Keratinocyte (primary cell): ENCODE measurements around the gene ALDOB.

ENCODE experiments used
- CTCF ChIP-seq, 3 experiments: IDR thresholded peaks in 1 of 3; conservative IDR thresholded peaks in 1 of 3; optimal IDR thresholded peaks in 1 of 3; 2 replicates in 2 of 3; 3 replicates in 1 of 3; pipeline versions ENCODE3 to v1.5.1; 2011; ENCODE audit warnings: low read length in 3 of 3, mild to moderate bottlenecking in 3 of 3, moderate library complexity in 2 of 3, control low read depth in 1 of 3, inconsistent platforms in 1 of 3; ENCODE audit not compliant: insufficient read depth in 2 of 3; ENCODE audit errors: extremely low read depth in 1 of 3
- EZH2 ChIP-seq: IDR thresholded peaks from one replicate; pipeline ENCODE4 v1.6.1; 2012; ENCODE audit warnings: inconsistent platforms, mild to moderate bottlenecking, low read length, moderate library complexity

- TF ChIP-seq CTCF (optimal IDR thresholded peaks at IDR 0.05 in 1 of 3, IDR thresholded peaks at IDR 0.05 in 1 of 3, conservative IDR thresholded peaks at IDR 0.05 in 1 of 3; ENCODE audit: extremely low read depth in 1 of 3, insufficient read depth in 2 of 3, low read length in 3 of 3) (no peak), EZH2 (no peak)
Observed at GRCh38 chr9:101457003-101457402, 21.4 kb upstream of the ALDOB start.
